ENCODE measurements around the gene CPN2.

CPN2 gene

GRCh38 chr3:194395778-194396538 is 44.8 kb upstream of the CPN2 start:
- Histone ChIP-seq H3K36me3 (ENCODE audit: low read length) (no peaks in the 10 kb centered on the region), H3K4me3 (ENCODE audit: insufficient read depth, low read length, poor library complexity, severe bottlenecking) (no peak overlapping the region), H3K9ac (ENCODE audit: low read length) (no peak overlapping the region), H3F3A (ENCODE audit: insufficient read depth) (no peaks in the 10 kb centered on the region), H3K4me2 (ENCODE audit: low read depth, low read length, poor library complexity, severe bottlenecking) (no peak overlapping the region), H3K79me2 (ENCODE audit: insufficient read depth, low read length) (no peaks in the 10 kb centered on the region), H3K27ac (ENCODE audit: low read depth, low read length) (no peak overlapping the region), H3K27me3 (ENCODE audit: low read length) (no peaks in the 10 kb centered on the region), H3K9me3 (ENCODE audit: insufficient read depth, low read length) (0 out of 2 replicates have a peak, but pooled peaks cover 2% of the 10 kb centered on the region), H2AFZ (ENCODE audit: low read depth, low read length, severe bottlenecking) (no peak overlapping the region), H3K9me2 (replicated peaks; ENCODE audit: insufficient read depth, low read length) (no peaks in the 10 kb centered on the region), H4K20me1 (ENCODE audit: low read depth, low read length) (no peaks in the 10 kb centered on the region)
- TF ChIP-seq EZH2phosphoT487 (conservative IDR thresholded peaks at IDR 0.05; ENCODE audit: low read length) (no peak), CTCF (IDR thresholded peaks at IDR 0.05; ENCODE audit: insufficient read depth, low read length, poor library complexity, severe bottlenecking) (no peak)

GRCh38 chr3:194395212-194395611 is 44.1 kb upstream of the CPN2 start:
- Histone ChIP-seq H3K79me2 (ENCODE audit: insufficient read depth, low read length) (no peaks in the 10 kb centered on the region), H3K4me3 (ENCODE audit: insufficient read depth, low read length, poor library complexity, severe bottlenecking) (no peak overlapping the region), H3K36me3 (ENCODE audit: low read length) (no peaks in the 10 kb centered on the region), H3K9me2 (replicated peaks; ENCODE audit: insufficient read depth, low read length) (no peaks in the 10 kb centered on the region), H4K20me1 (ENCODE audit: low read depth, low read length) (no peaks in the 10 kb centered on the region), H2AFZ (ENCODE audit: low read depth, low read length, severe bottlenecking) (no peak overlapping the region), H3K9ac (ENCODE audit: low read length) (no peak overlapping the region), H3F3A (ENCODE audit: insufficient read depth) (no peaks in the 10 kb centered on the region), H3K27ac (ENCODE audit: low read depth, low read length) (no peak overlapping the region), H3K9me3 (ENCODE audit: insufficient read depth, low read length) (0 out of 2 replicates have a peak, but pooled peaks cover 3% of the 10 kb centered on the region), H3K4me2 (ENCODE audit: low read depth, low read length, poor library complexity, severe bottlenecking) (no peak overlapping the region), H3K27me3 (ENCODE audit: low read length) (no peaks in the 10 kb centered on the region)
- TF ChIP-seq EZH2phosphoT487 (conservative IDR thresholded peaks at IDR 0.05; ENCODE audit: low read length) (no peak), CTCF (IDR thresholded peaks at IDR 0.05; ENCODE audit: insufficient read depth, low read length, poor library complexity, severe bottlenecking) (no peak)

GRCh38 chr3:194392576-194392975 is 41.4 kb upstream of the CPN2 start:
- Histone ChIP-seq H3F3A (ENCODE audit: insufficient read depth) (no peaks in the 10 kb centered on the region), H3K27ac (ENCODE audit: low read depth, low read length) (no peak overlapping the region), H3K4me2 (ENCODE audit: low read depth, low read length, poor library complexity, severe bottlenecking) (no peak overlapping the region), H3K27me3 (ENCODE audit: low read length) (no peaks in the 10 kb centered on the region), H3K36me3 (ENCODE audit: low read length) (no peaks in the 10 kb centered on the region), H3K9me2 (replicated peaks; ENCODE audit: insufficient read depth, low read length) (no peaks in the 10 kb centered on the region), H2AFZ (ENCODE audit: low read depth, low read length, severe bottlenecking) (no peak overlapping the region), H3K79me2 (ENCODE audit: insufficient read depth, low read length) (no peaks in the 10 kb centered on the region), H3K9me3 (ENCODE audit: insufficient read depth, low read length) (0 out of 2 replicates have a peak, but pooled peaks cover 3% of the 10 kb centered on the region), H4K20me1 (ENCODE audit: low read depth, low read length) (no peaks in the 10 kb centered on the region), H3K9ac (ENCODE audit: low read length) (no peak overlapping the region), H3K4me3 (ENCODE audit: insufficient read depth, low read length, poor library complexity, severe bottlenecking) (no peak overlapping the region)
- TF ChIP-seq CTCF (IDR thresholded peaks at IDR 0.05; ENCODE audit: insufficient read depth, low read length, poor library complexity, severe bottlenecking) = no peak
- no peak for TF ChIP-seq EZH2phosphoT487 (conservative IDR thresholded peaks at IDR 0.05; ENCODE audit: low read length)
